PFSK-1 (cell line): Measurements from ENCODE around the gene DTWD2.

Source experiments
- FOXP2 ChIP-seq: optimal IDR thresholded peaks from 2 replicates; pipeline ENCODE3; 2011; ENCODE audit warnings: borderline replicate concordance, control low read depth, inconsistent platforms; ENCODE audit not compliant: insufficient read depth; ENCODE audit errors: extremely low read length, extremely low read depth
- POLR2AphosphoS5 ChIP-seq: IDR thresholded peaks from 2 replicates; pipeline ENCODE4 v1.6.1; 2012; ENCODE audit warnings: low read depth, mild to moderate bottlenecking, control low read depth, low read length, moderate library complexity
- REST ChIP-seq, 2 experiments: IDR thresholded peaks; 2 replicates each; pipeline versions ENCODE4 v1.6.1 to v1.8.0; 2011 to 2012; ENCODE audit warnings: low read depth in 2 of 2, low read length in 2 of 2, control low read depth in 1 of 2, inconsistent platforms in 1 of 2, mild to moderate bottlenecking in 1 of 2, moderate library complexity in 1 of 2; ENCODE audit not compliant: insufficient read depth in 1 of 2
- SIN3A ChIP-seq: IDR thresholded peaks from 2 replicates; pipeline ENCODE4 v1.6.1; 2012; ENCODE audit warnings: mild to moderate bottlenecking, low read length, moderate library complexity, borderline replicate concordance; ENCODE audit not compliant: insufficient read depth
- TAF1 ChIP-seq: IDR thresholded peaks from 2 replicates; pipeline ENCODE4 v1.6.1; 2012; ENCODE audit warnings: low read length, control low read depth, borderline replicate concordance; ENCODE audit not compliant: insufficient read depth

The DTWD2 gene

GRCh38 chr5:118946138-118946800, 42.1 kb downstream of the DTWD2 start:
- TF ChIP-seq SIN3A = no peak
- TF ChIP-seq POLR2AphosphoS5 = no peak
- no peak for TF ChIP-seq REST (IDR thresholded peaks at IDR 0.05; ENCODE audit: insufficient read depth in 1 of 2, low read depth in 2 of 2, low read length in 2 of 2)
- no peak for TF ChIP-seq TAF1
- TF ChIP-seq FOXP2 = no peak

- TF ChIP-seq REST (IDR thresholded peaks at IDR 0.05; ENCODE audit: insufficient read depth in 1 of 2, low read depth in 2 of 2, low read length in 2 of 2) (no peak), FOXP2 (no peak), POLR2AphosphoS5 (no peak), TAF1 (no peak), SIN3A (no peak)
These were observed 50.8 kb downstream of the DTWD2 start for GRCh38 chr5:118937393-118938061.

- TF ChIP-seq FOXP2 = no peak
- no peak for TF ChIP-seq POLR2AphosphoS5
- TF ChIP-seq SIN3A = no peak
- TF ChIP-seq REST (IDR thresholded peaks at IDR 0.05; ENCODE audit: insufficient read depth in 1 of 2, low read depth in 2 of 2, low read length in 2 of 2) = no peak
- TF ChIP-seq TAF1 = no peak
These were observed 54.6 kb downstream of the DTWD2 start for GRCh38 chr5:118933703-118934102.

GRCh38 chr5:118931564-118931963, 56.8 kb downstream of the DTWD2 start:
- no peak for TF ChIP-seq TAF1
- no peak for TF ChIP-seq POLR2AphosphoS5
- TF ChIP-seq SIN3A = no peak
- TF ChIP-seq REST (IDR thresholded peaks at IDR 0.05; ENCODE audit: insufficient read depth in 1 of 2, low read depth in 2 of 2, low read length in 2 of 2) = no peak
- no peak for TF ChIP-seq FOXP2
